Mammary epithelial cell (primary cell): ENCODE data around the gene COPG1.

Experiments
- EZH2 ChIP-seq: IDR thresholded peaks from 2 replicates; pipeline ENCODE4 v1.6.1; 2012; ENCODE audit warnings: low read length, inconsistent platforms, borderline replicate concordance
- TF ChIP-seq, protein P1 (sequence below), 2 donors: IDR thresholded peaks in 1 of 2; conservative IDR thresholded peaks in 1 of 2; 2 replicates each; pipeline ENCODE4 v1.5.1; 2011 to 2012; ENCODE audit warnings: inconsistent platforms in 2 of 2, low read length in 2 of 2, mild to moderate bottlenecking in 2 of 2, control low read depth in 1 of 2, low read depth in 1 of 2; ENCODE audit not compliant: insufficient read depth in 1 of 2; ENCODE audit errors: extremely low read depth in 1 of 2

DNA sequence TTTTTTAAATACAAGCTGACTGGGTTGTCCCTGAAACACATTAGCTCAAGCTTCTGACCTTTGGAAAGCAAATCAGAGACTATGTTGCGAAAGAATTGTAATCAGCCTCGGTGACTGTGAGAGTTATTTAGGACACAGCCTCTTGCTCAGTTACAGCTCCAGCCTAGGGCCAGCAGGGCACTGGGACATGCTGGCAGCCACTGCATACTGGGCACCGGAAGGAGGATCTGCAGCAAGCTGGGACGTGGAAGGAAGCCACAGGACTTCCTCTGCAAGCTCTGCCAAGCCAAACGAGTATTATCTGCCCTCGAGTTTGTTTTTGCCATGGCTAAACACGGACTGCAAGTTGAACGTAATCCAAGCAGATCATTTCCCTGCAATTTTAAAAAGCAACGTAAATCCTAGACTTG is 24.4 kb upstream of the COPG1 start:
- TF ChIP-seq, protein P1, sequence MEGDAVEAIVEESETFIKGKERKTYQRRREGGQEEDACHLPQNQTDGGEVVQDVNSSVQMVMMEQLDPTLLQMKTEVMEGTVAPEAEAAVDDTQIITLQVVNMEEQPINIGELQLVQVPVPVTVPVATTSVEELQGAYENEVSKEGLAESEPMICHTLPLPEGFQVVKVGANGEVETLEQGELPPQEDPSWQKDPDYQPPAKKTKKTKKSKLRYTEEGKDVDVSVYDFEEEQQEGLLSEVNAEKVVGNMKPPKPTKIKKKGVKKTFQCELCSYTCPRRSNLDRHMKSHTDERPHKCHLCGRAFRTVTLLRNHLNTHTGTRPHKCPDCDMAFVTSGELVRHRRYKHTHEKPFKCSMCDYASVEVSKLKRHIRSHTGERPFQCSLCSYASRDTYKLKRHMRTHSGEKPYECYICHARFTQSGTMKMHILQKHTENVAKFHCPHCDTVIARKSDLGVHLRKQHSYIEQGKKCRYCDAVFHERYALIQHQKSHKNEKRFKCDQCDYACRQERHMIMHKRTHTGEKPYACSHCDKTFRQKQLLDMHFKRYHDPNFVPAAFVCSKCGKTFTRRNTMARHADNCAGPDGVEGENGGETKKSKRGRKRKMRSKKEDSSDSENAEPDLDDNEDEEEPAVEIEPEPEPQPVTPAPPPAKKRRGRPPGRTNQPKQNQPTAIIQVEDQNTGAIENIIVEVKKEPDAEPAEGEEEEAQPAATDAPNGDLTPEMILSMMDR (conservative IDR thresholded peaks at IDR 0.05 in 1 of 2, IDR thresholded peaks at IDR 0.05 in 1 of 2; ENCODE audit: extremely low read depth in 1 of 2, insufficient read depth in 1 of 2, low read depth in 1 of 2, low read length in 2 of 2) = no peak
- no peak for TF ChIP-seq EZH2
